PC-3 (cell line): ENCODE measurements around the gene ZBTB7C.

Experiments
- CTCF ChIP-seq: fragments of 300-600 bp; sonication (generic); conservative IDR thresholded peaks from 2 replicates; pipeline ENCODE4 v1.5.1; 2017; ENCODE audit warnings: antibody characterized with exemption, low read depth, mild to moderate bottlenecking, low read length
- EZH2phosphoT487 ChIP-seq: fragments of 300-600 bp; sonication (generic); IDR thresholded peaks from 2 replicates; pipeline ENCODE4 v1.6.1; 2018; ENCODE audit warnings: mild to moderate bottlenecking, antibody characterized with exemption, low read length, borderline replicate concordance

- TF ChIP-seq EZH2phosphoT487 (no peak), CTCF (no peak)
Measured at GRCh38 chr18:48127606-48128005, 281.6 kb downstream of the ZBTB7C start.
